ENCODE data around the gene TMEM125.

Gene TMEM125

DNA sequence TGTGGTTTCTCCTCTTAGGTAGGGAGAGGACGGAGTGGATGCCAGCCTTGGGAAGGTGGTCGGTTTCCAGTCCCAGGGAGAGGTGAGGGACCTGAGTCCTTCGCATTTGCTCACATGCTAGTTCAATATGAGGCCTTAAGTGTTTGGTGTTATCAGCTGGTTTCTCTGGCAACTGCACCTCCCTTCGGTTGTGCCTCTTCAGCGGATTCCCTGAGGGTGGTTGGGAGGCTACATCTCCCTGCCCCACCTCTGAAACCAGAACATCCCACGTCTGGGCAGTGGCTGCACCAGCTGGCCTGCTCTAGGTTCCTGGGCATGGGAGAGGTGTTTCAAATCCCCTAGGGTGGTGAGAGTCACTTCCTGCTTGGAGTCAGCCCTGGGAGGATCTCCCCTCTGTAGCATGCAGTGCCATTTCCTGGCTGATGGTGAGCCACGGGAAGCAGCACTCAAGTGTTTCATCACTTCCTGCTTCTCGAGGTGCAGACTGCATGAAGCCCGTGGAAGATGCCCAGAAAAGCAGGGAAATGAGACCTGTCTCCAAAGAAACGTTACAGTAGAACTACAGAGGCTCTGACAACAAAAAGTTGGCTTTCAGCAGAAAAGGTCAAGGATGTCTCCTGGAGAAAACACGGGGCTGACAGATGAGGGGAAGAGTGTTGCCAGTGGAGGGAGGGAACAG is 4.5 kb downstream of the TMEM125 start:
- TF ChIP-seq, protein P1, sequence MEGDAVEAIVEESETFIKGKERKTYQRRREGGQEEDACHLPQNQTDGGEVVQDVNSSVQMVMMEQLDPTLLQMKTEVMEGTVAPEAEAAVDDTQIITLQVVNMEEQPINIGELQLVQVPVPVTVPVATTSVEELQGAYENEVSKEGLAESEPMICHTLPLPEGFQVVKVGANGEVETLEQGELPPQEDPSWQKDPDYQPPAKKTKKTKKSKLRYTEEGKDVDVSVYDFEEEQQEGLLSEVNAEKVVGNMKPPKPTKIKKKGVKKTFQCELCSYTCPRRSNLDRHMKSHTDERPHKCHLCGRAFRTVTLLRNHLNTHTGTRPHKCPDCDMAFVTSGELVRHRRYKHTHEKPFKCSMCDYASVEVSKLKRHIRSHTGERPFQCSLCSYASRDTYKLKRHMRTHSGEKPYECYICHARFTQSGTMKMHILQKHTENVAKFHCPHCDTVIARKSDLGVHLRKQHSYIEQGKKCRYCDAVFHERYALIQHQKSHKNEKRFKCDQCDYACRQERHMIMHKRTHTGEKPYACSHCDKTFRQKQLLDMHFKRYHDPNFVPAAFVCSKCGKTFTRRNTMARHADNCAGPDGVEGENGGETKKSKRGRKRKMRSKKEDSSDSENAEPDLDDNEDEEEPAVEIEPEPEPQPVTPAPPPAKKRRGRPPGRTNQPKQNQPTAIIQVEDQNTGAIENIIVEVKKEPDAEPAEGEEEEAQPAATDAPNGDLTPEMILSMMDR (conservative IDR thresholded peaks at IDR 0.05; ENCODE audit: low read depth, low read length), result no peak
- DNase-seq (ENCODE audit: low read depth), result no peak

DNA sequence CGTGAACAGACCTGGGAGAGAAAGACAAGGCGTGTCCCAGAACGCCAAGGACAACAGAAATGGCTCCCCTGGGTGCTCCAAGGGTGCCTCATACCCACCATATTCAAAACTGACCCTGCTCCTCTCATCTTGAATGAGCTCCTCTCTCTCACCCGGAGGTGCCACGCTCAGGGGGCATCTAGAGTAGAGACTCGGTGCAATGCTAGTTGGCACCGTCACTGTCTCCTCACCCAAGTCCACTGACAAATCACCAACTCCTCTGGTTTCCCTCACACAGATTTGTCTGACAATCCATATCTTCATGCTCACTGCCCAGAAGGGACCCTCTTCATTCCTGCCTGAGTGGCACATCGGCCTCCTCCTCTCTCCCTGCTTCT is 5.0 kb downstream of the TMEM125 start:
- no peak for DNase-seq (ENCODE audit: low read depth)
- TF ChIP-seq, protein P1 (conservative IDR thresholded peaks at IDR 0.05; ENCODE audit: low read depth, low read length), result no peak
- H3K4me3 ChIP-seq (ENCODE audit: low read length), result no peak overlapping the region

More for the DNA sequence above, 4.5 kb downstream of the TMEM125 start:
- H3K4me3 ChIP-seq (ENCODE audit: low read length), result no peak overlapping the region

DNA sequence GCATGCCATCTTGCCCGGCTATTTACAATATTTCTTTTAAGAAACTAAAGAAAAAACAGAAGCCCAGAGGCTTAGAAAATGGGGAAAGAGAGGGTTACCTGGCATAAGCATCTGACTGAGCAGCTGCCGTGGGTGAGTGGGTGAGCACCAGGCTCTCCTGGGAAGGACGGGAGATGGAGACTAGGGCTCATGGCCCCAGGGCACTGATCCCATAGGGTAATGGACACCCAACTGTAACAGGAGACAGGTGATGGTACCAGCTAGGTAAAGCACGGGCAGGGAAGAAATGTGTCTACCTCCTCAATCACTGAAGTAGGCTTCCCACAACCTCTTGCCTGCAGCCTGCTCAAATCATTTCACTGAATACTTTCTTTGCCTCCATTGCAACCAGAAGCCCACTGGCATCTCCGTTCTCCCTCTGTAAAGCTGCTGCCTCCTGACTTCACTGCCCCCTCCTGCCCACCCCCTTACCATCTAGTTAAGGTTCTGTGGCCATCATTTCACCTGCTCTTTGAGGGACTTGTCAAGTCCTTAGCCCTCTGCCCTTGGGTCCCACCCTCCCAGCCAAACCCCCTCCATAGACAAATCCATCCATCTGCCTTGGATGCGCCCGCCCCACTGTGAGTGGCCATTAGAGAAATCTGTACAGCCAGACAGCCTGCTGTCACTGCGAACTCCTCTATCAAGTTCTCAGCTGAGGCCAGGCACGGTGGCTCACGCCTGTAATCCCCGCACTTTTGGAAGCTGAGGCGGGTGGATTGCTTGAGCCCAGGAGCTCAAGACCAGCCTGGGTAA is 6.2 kb downstream of the TMEM125 start:
- TF ChIP-seq, protein P1 (conservative IDR thresholded peaks at IDR 0.05; ENCODE audit: low read depth, low read length), result no peak
- no peak for DNase-seq (ENCODE audit: low read depth)

DNA sequence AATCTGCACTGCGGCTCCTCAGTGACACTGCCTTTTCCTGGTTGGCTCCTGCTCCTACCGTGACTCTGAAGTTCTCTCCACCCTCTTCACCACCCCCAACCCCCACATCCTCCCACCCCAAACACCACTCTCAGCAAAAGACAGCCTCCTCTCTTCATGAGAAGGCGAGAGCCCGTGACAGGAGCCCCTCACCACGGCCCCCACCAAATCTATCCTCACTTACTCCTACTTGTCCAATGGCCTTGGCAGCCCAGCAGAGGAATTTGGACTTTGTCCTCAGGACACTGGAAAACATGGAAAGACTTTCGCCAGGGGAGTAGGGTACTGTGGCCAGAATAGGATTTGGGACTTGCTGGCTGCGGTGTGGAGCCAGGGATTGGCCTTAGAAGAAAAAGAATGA is 6.9 kb downstream of the TMEM125 start:
- no peak overlapping the region for H3K4me3 ChIP-seq (ENCODE audit: low read length)
- no peak for DNase-seq (ENCODE audit: low read depth)
- TF ChIP-seq, protein P1 (conservative IDR thresholded peaks at IDR 0.05; ENCODE audit: low read depth, low read length), result no peak

More for the DNA sequence above, 6.2 kb downstream of the TMEM125 start:
- no peak overlapping the region for H3K4me3 ChIP-seq (ENCODE audit: low read length)

DNA sequence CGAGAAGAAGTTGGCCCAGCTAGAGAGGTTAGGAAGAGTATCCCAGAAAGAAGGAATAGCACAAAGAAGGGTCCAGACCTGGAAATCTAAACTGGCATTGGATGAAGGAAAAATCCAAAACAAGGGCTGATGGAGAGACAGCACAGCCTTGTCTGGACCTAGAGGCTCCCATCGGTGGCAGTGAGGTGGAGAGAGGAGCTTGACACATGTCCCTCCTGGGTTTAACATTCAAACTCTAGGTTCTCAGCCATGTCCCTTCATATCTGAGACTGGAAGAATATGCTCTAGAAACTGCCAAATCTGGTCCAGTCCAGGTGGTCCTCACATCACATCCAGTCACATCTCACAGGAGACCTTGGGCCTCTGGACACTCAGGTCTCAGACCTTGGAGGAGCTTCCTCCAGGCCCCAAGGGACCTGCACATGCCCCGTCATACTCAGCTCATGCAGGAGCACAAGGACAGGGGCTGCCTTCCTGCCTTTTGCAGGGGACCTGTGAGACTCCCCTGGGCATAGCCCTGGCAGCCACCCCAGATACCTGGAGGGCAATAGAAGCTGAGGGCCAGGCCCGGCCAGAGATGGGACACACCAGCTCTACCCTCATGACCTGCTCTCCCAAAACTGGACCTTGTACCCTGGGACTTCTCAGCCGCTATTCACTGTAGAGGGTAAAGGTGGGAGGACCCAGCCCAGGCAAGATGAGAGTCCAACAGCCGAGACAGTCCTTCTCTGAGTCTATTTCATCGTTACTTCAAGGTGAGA is 7.5 kb downstream of the TMEM125 start:
- TF ChIP-seq, protein P1 (conservative IDR thresholded peaks at IDR 0.05; ENCODE audit: low read depth, low read length), result no peak
- H3K4me3 ChIP-seq (ENCODE audit: low read length), result no peak overlapping the region
- DNase-seq (ENCODE audit: low read depth), result no peak

DNA sequence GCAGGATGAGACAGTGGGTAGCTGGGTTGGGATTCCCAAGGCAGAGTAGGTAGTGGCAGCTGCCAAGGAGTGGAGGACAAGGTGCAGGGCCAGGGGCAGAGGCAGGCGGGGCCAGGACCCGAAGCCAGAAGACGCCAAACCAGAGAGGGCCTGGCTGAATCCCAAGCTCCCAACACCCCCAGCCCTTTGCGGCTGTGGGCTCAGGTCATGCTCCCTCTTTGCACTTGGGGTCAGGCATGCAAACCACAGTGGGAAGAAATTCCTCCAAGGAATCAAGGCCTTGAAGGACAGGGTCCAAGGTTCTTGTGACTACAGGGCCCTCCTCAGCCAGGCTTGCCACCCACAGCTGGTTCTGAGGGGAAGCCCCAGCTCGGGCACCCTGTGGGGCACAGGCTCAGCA is 9.4 kb downstream of the TMEM125 start:
- TF ChIP-seq, protein P1 (conservative IDR thresholded peaks at IDR 0.05; ENCODE audit: low read depth, low read length), result no peak

More for the DNA sequence above, 9.4 kb downstream of the TMEM125 start:
- DNase-seq (ENCODE audit: low read depth), result no peak
- no peak overlapping the region for H3K4me3 ChIP-seq (ENCODE audit: low read length)
